HEK293 (cell line): Measurements from ENCODE around the gene SERPINA12.
A peak's percentile ranks its signal among the peaks of the same experiment; 100 is the strongest.

Experiments
- EGR2 ChIP-seq: fragments of 450-650 bp; formaldehyde crosslinking; IDR thresholded peaks from 2 replicates; pipeline ENCODE4 v1.5.1; 2016; ENCODE audit warnings: low read depth, missing biosample characterization, missing genetic modification characterization
- ZBTB20 ChIP-seq: fragments of 450-650 bp; formaldehyde crosslinking; IDR thresholded peaks from 2 replicates; pipeline ENCODE4 v1.5.1; 2016; ENCODE audit warnings: missing biosample characterization, missing genetic modification characterization
- ZBTB7A ChIP-seq: fragments of 450-650 bp; formaldehyde crosslinking; IDR thresholded peaks from 2 replicates; pipeline ENCODE4 v1.5.1; 2016; ENCODE audit warnings: low read depth, missing biosample characterization, missing genetic modification characterization
- ZNF184 ChIP-seq: fragments of 450-650 bp; IDR thresholded peaks from 2 replicates; pipeline ENCODE4 v1.5.1; 2018; ENCODE audit warnings: missing biosample characterization, mild to moderate bottlenecking, missing genetic modification characterization
- ZNF423 ChIP-seq: fragments of 450-650 bp; formaldehyde crosslinking; IDR thresholded peaks from 2 replicates; pipeline ENCODE4 v1.5.1; 2016; ENCODE audit warnings: missing biosample characterization, missing genetic modification characterization
- ZNF501 ChIP-seq: fragments of 450-650 bp; formaldehyde crosslinking; IDR thresholded peaks from 2 replicates; pipeline ENCODE4 v1.5.1; 2016; ENCODE audit warnings: missing biosample characterization, missing genetic modification characterization
- ZNF544 ChIP-seq: fragments of 450-650 bp; formaldehyde crosslinking; IDR thresholded peaks from 2 replicates; pipeline ENCODE4 v1.5.0; 2017; ENCODE audit warnings: missing biosample characterization, missing genetic modification characterization
- ZNF558 ChIP-seq: fragments of 450-650 bp; formaldehyde crosslinking; IDR thresholded peaks from 2 replicates; pipeline ENCODE4 v1.5.1; 2016; ENCODE audit warnings: missing biosample characterization, missing genetic modification characterization
- ZNF623 ChIP-seq: fragments of 450-650 bp; formaldehyde crosslinking; IDR thresholded peaks from 2 replicates; pipeline ENCODE4 v1.5.1; 2016; ENCODE audit warnings: missing biosample characterization, missing genetic modification characterization
- ZNF654 ChIP-seq: fragments of 450-650 bp; formaldehyde crosslinking; IDR thresholded peaks from 2 replicates; pipeline ENCODE4 v1.5.1; 2016; ENCODE audit warnings: low read depth, missing biosample characterization, missing genetic modification characterization
- TF ChIP-seq, protein P1 (sequence below): fragments of 450-650 bp; formaldehyde crosslinking; IDR thresholded peaks from 2 replicates; pipeline ENCODE4 v1.5.1; 2016; ENCODE audit warnings: missing biosample characterization, missing genetic modification characterization

- TF ChIP-seq EGR2 (no peak), ZNF184 (tag by site-specific recombination) (no peak), ZNF623 (tag by site-specific recombination) (peak; percentile 84), ZNF558 (tag by site-specific recombination) (no peak), ZNF501 (tag by site-specific recombination) (no peak), ZNF654 (tag by site-specific recombination) (no peak), ZBTB7A (tag by site-specific recombination) (no peak), ZNF544 (tag by site-specific recombination) (no peak), ZNF423 (tag by site-specific recombination) (no peak), ZBTB20 (no peak)
- TF ChIP-seq, protein P1, sequence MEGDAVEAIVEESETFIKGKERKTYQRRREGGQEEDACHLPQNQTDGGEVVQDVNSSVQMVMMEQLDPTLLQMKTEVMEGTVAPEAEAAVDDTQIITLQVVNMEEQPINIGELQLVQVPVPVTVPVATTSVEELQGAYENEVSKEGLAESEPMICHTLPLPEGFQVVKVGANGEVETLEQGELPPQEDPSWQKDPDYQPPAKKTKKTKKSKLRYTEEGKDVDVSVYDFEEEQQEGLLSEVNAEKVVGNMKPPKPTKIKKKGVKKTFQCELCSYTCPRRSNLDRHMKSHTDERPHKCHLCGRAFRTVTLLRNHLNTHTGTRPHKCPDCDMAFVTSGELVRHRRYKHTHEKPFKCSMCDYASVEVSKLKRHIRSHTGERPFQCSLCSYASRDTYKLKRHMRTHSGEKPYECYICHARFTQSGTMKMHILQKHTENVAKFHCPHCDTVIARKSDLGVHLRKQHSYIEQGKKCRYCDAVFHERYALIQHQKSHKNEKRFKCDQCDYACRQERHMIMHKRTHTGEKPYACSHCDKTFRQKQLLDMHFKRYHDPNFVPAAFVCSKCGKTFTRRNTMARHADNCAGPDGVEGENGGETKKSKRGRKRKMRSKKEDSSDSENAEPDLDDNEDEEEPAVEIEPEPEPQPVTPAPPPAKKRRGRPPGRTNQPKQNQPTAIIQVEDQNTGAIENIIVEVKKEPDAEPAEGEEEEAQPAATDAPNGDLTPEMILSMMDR (tag by site-specific recombination): no peak
Measured at GRCh38 chr14:94484481-94484880, 24.8 kb downstream of the SERPINA12 start.
